Caco-2 (cell line): ENCODE data around the gene TSBP1. TPM values are rescaled to one million over a fixed set of nuclear protein-coding genes. Genes with fewer than 3 reads are reported as not detected.
"Not testable (repeated sequence)": the region's sequence is repeated elsewhere in the genome, so short reads cannot be mapped to it uniquely, and the experiment has no call there.

ENCODE experiments used
- BruUV-seq: library from RNA; stranded (reverse); fragments of 400-500 nt; replicated peaks from 2 replicates; lab custom pipeline; 2021; lab: Mats Ljungman, UMichigan
- CTCF ChIA-PET: fragments of 300-600 bp; sonication (Branson Sonifier 250); formaldehyde crosslinking; loops from one replicate; lab custom pipeline; 2022; ENCODE audit warnings: antibody characterized with exemption; lab: Charles Lee
- POLR2A ChIA-PET: fragments of 300-600 bp; sonication (Branson Sonifier 250); formaldehyde crosslinking; loops from one replicate; lab custom pipeline; 2022; ENCODE audit warnings: antibody characterized with exemption; lab: Charles Lee
- DNase-seq, 2 experiments: peaks; one replicate each; pipeline versions ENCODE4 v3.0.0 to v3.0.0-alpha.2; 2020 to 2022
- H3K27me3 ChIP-seq: replicated peaks from 2 replicates; pipeline ENCODE4 v1.6.0; 2011; ENCODE audit warnings: low read length; ENCODE audit not compliant: control insufficient read depth, insufficient read depth
- H3K36me3 ChIP-seq: 2 replicates; pipeline ENCODE4 v1.5.1; 2011; ENCODE audit warnings: low read length; ENCODE audit not compliant: control insufficient read depth, insufficient read depth
- H3K4me1 ChIP-seq: fragments of 250-450 bp; sonication (Bioruptor Pico); 2 replicates; pipeline ENCODE4 v1.5.1; 2020; ENCODE audit warnings: mild to moderate bottlenecking
- H3K4me3 ChIP-seq: 2 replicates; pipeline ENCODE4 v1.5.1; 2011; ENCODE audit warnings: low read depth, mild to moderate bottlenecking, control low read depth, low read length
- H3K9me3 ChIP-seq: fragments of 250-450 bp; sonication (Bioruptor Pico); 2 replicates; pipeline ENCODE4 v1.5.1; 2020; ENCODE audit warnings: mild to moderate bottlenecking, moderate library complexity
- H3K27ac Mint-ChIP-seq: one replicate; pipeline ENCODE4 v1.8.0; 2022; ENCODE audit warnings: mixed read lengths; ENCODE audit not compliant: unreplicated experiment
- H3K27me3 Mint-ChIP-seq: one replicate; pipeline ENCODE4 v1.8.0; 2022; ENCODE audit warnings: mixed read lengths; ENCODE audit not compliant: insufficient read depth, unreplicated experiment
- H3K36me3 Mint-ChIP-seq: one replicate; pipeline ENCODE4 v1.8.0; 2022; ENCODE audit warnings: mild to moderate bottlenecking, mixed read lengths; ENCODE audit not compliant: insufficient read depth, unreplicated experiment
- H3K4me1 Mint-ChIP-seq: one replicate; pipeline ENCODE4 v1.8.0; 2022; ENCODE audit warnings: low read depth, mixed read lengths; ENCODE audit not compliant: unreplicated experiment
- H3K4me3 Mint-ChIP-seq: one replicate; pipeline ENCODE4 v1.8.0; 2022; ENCODE audit warnings: mild to moderate bottlenecking, moderate library complexity, mixed read lengths; ENCODE audit not compliant: unreplicated experiment
- H3K9me3 Mint-ChIP-seq: one replicate; pipeline ENCODE4 v1.8.0; 2022; ENCODE audit warnings: mixed read lengths; ENCODE audit not compliant: unreplicated experiment
- intact Hi-C: fragments of 100-400 bp; cut with micrococcal nuclease; formaldehyde crosslinking; loops from one replicate; pipeline ENCODE4 v1.10.0; 2022; ENCODE audit not compliant: unreplicated experiment
- total RNA-seq: library from RNA; stranded (reverse); gene quantifications from 2 replicates; pipeline ENCODE4 v1.2.3, GENCODE V29; 2022
- TF ChIP-seq, protein P1 (sequence below), 2 experiments: fragments of 200-600 bp in 1 of 2; IDR thresholded peaks; 1 replicate in 1 of 2; 2 replicates in 1 of 2; pipeline versions ENCODE4 v1.5.1 to v1.8.0; 2011 to 2022; ENCODE audit warnings: antibody characterized with exemption in 1 of 2, control low read depth in 1 of 2, inconsistent platforms in 1 of 2, low read depth in 1 of 2, low read length in 1 of 2, mild to moderate bottlenecking in 1 of 2, moderate library complexity in 1 of 2; ENCODE audit not compliant: insufficient read depth in 1 of 2, severe bottlenecking in 1 of 2, unreplicated experiment in 1 of 2

The TSBP1 gene
- total RNA-seq, 1 experiment from 2014 or later, result not detected

GRCh38 chr6:32271429-32271828, 100.3 kb downstream of the TSBP1 start:
- ChIA-PET CTCF (no interaction called here), POLR2A (no interaction called here)
- no TSS peak for BruUV-seq
- no peak overlapping the region for H3K4me3 ChIP-seq
- H3K36me3 ChIP-seq, result no peaks in the 10 kb centered on the region
- intact Hi-C loops, result no loop called here
- no peaks in the 10 kb centered on the region for H3K4me1 ChIP-seq
- no peaks in the 10 kb centered on the region for H3K4me1 Mint-ChIP-seq
- H3K27me3 ChIP-seq, result no peaks in the 10 kb centered on the region
- 0 out of 2 replicates have a peak, but pooled peaks cover 7% of the 10 kb centered on the region for H3K9me3 ChIP-seq
- H3K9me3 Mint-ChIP-seq, result peaks cover 10% of the 10 kb centered on the region
- no peak overlapping the region for H3K27ac Mint-ChIP-seq
- no peak for DNase-seq
- H3K4me3 Mint-ChIP-seq, result no peak overlapping the region
- H3K27me3 Mint-ChIP-seq, result no peaks in the 10 kb centered on the region
- TF ChIP-seq, protein P1, sequence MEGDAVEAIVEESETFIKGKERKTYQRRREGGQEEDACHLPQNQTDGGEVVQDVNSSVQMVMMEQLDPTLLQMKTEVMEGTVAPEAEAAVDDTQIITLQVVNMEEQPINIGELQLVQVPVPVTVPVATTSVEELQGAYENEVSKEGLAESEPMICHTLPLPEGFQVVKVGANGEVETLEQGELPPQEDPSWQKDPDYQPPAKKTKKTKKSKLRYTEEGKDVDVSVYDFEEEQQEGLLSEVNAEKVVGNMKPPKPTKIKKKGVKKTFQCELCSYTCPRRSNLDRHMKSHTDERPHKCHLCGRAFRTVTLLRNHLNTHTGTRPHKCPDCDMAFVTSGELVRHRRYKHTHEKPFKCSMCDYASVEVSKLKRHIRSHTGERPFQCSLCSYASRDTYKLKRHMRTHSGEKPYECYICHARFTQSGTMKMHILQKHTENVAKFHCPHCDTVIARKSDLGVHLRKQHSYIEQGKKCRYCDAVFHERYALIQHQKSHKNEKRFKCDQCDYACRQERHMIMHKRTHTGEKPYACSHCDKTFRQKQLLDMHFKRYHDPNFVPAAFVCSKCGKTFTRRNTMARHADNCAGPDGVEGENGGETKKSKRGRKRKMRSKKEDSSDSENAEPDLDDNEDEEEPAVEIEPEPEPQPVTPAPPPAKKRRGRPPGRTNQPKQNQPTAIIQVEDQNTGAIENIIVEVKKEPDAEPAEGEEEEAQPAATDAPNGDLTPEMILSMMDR (IDR thresholded peaks at IDR 0.05; ENCODE audit: insufficient read depth in 1 of 2, low read depth in 1 of 2, low read length in 1 of 2, severe bottlenecking in 1 of 2, unreplicated experiment in 1 of 2), result no peak
- H3K36me3 Mint-ChIP-seq, result no peaks in the 10 kb centered on the region

DNA sequence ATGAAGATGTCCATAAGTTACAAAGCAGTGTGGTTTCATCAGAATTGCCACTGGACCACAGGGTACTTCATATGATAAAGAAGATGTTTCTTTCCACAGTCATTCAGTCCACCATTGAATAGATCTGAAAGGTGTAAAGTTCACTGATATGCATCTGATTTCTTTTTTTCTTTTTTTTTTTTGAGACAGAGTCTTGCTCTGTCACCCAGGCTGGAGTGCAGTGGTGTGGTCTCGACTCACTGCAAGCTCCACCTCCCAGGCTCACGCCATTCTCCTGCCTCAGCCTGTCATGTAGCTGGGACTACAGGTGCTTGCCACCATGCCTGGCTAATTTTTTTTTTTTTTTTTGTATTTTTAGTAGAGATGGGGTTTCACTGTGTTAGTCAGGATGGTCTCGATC, 103.2 kb downstream of the TSBP1 start:
- H3K4me1 ChIP-seq, POLR2A ChIA-PET, BruUV-seq, CTCF ChIA-PET, H3K4me3 ChIP-seq, H3K9me3 ChIP-seq, H3K9me3 Mint-ChIP-seq, H3K4me1 Mint-ChIP-seq, H3K36me3 Mint-ChIP-seq, H3K4me3 Mint-ChIP-seq, intact Hi-C loops, H3K27me3 ChIP-seq, H3K27ac Mint-ChIP-seq, DNase-seq, H3K27me3 Mint-ChIP-seq, H3K36me3 ChIP-seq: not testable (repeated sequence)

DNA sequence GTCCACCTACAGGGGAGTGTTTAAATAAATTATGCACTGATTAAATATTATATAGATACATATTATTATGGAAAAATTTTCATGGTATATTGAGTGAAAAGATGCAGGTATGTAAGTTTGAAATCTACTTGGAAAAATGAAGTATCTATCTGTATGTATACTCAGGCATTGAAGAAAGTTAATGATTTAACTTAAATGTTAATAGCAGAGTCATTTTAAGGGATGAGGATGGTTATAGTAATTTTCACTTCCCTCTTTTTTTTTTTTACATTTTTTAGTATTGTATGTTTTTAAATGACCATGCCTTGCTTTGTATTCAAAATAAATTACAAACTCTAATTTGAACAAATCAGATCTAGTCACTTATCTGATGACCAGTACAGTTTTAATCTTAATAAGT, 104.7 kb downstream of the TSBP1 start:
- H3K36me3 Mint-ChIP-seq, result no peaks in the 10 kb centered on the region
- intact Hi-C loops, result no loop called here
- H3K4me3 Mint-ChIP-seq, result no peak overlapping the region
- no peaks in the 10 kb centered on the region for H3K27me3 Mint-ChIP-seq
- no peaks in the 10 kb centered on the region for H3K4me1 Mint-ChIP-seq
- Histone ChIP-seq H3K36me3 (no peaks in the 10 kb centered on the region), H3K27me3 (no peaks in the 10 kb centered on the region), H3K4me1 (no peaks in the 10 kb centered on the region), H3K9me3 (peaks cover 10% of the 10 kb centered on the region; the same call in 1 of the 2 replicates), H3K4me3 (no peak overlapping the region)
- H3K27ac Mint-ChIP-seq, result no peak overlapping the region
- no TSS peak for BruUV-seq
- CTCF ChIA-PET, result no interaction called here
- POLR2A ChIA-PET, result no interaction called here
- TF ChIP-seq, protein P1 (IDR thresholded peaks at IDR 0.05; ENCODE audit: insufficient read depth in 1 of 2, low read depth in 1 of 2, low read length in 1 of 2, severe bottlenecking in 1 of 2, unreplicated experiment in 1 of 2), result no peak
- no peak for DNase-seq
- H3K9me3 Mint-ChIP-seq, result peaks cover 9% of the 10 kb centered on the region

DNA sequence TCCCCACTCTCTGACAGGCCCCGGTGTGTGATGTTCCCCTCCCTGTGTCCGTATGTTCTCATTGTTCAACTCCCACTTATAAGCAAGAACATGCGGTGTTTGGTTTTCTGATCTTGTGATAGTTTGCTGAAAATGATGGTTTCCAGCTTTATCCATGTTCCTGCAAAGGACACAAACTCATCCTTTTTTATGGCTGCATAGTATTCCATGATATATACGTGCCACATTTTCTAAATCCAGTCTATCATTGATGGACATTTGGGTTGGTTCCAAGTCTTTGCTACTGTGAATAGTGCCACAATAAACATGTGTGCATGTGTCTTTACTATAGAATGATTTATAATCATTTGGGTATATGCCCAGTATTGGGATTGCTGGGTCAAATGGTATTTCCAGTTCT, 114.4 kb downstream of the TSBP1 start:
- H3K27me3 ChIP-seq, H3K4me1 ChIP-seq, BruUV-seq, intact Hi-C loops, H3K9me3 ChIP-seq, H3K36me3 Mint-ChIP-seq, H3K27me3 Mint-ChIP-seq, DNase-seq, POLR2A ChIA-PET, H3K27ac Mint-ChIP-seq, H3K36me3 ChIP-seq, H3K4me1 Mint-ChIP-seq, H3K4me3 ChIP-seq, H3K4me3 Mint-ChIP-seq, CTCF ChIA-PET: not testable (repeated sequence)
- H3K9me3 Mint-ChIP-seq, result peaks cover 18% of the 10 kb centered on the region
